Hippocampal formation (tissue), 2 donors: ENCODE results near the gene GSTA4.
"Not testable (repeated sequence)": the region's sequence is repeated elsewhere in the genome, so short reads cannot be mapped to it uniquely, and the experiment has no call there.

Source experiments
- DNase-seq, 2 donors: peaks; one replicate each; lab custom pipeline; 2025; lab: John Stamatoyannopoulos, UW

The GSTA4 gene

GRCh38 chr6:52975580-52975979, 19.5 kb downstream of the GSTA4 start:
- DNase-seq: no peak

- no peak for DNase-seq
Observed at GRCh38 chr6:52972989-52973388, 22.1 kb downstream of the GSTA4 start.

- DNase-seq: no peak
Observed at GRCh38 chr6:52969359-52969758, 25.7 kb downstream of the GSTA4 start.

GRCh38 chr6:52966101-52966500, 29.0 kb downstream of the GSTA4 start:
- DNase-seq: no peak

- DNase-seq: no peak
Observed at GRCh38 chr6:52965380-52965779, 29.7 kb downstream of the GSTA4 start.

GRCh38 chr6:52964318-52964717, 30.8 kb downstream of the GSTA4 start:
- DNase-seq: no peak

- DNase-seq: no peak
Observed at GRCh38 chr6:52962701-52963100, 32.4 kb downstream of the GSTA4 start.

- DNase-seq: not testable (repeated sequence)
Observed at GRCh38 chr6:52961022-52961421, 34.1 kb downstream of the GSTA4 start.

- DNase-seq: not testable (repeated sequence)
Observed at GRCh38 chr6:52960211-52960610, 34.9 kb downstream of the GSTA4 start.

GRCh38 chr6:52958546-52959255, 36.4 kb downstream of the GSTA4 start:
- DNase-seq: no peak

GRCh38 chr6:52955871-52956270, 39.2 kb downstream of the GSTA4 start:
- DNase-seq: no peak

- no peak for DNase-seq
Observed at GRCh38 chr6:52953911-52954839, 40.9 kb downstream of the GSTA4 start.

GRCh38 chr6:52946306-52946705, 48.8 kb downstream of the GSTA4 start:
- no peak for DNase-seq

GRCh38 chr6:52942821-52943220, 52.3 kb downstream of the GSTA4 start:
- DNase-seq: not testable (repeated sequence)

GRCh38 chr6:52942221-52942620, 52.9 kb downstream of the GSTA4 start:
- no peak for DNase-seq

- DNase-seq: no peak
Observed at GRCh38 chr6:52937908-52938307, 57.2 kb downstream of the GSTA4 start.

GRCh38 chr6:52933778-52934177, 61.3 kb downstream of the GSTA4 start:
- no peak for DNase-seq

GRCh38 chr6:52931351-52931750, 63.7 kb downstream of the GSTA4 start:
- DNase-seq: no peak

GRCh38 chr6:52929321-52930164, 65.5 kb downstream of the GSTA4 start:
- DNase-seq: no peak
